NOMO-1 (cell line): Measurements from ENCODE around the gene FTCDNL1.

ENCODE experiments used
- DNase-seq, 2 experiments: peaks; one replicate each; lab custom pipeline; 2025; ENCODE audit not compliant: unreplicated experiment in 2 of 2; lab: John Stamatoyannopoulos, UW

The FTCDNL1 gene

DNA sequence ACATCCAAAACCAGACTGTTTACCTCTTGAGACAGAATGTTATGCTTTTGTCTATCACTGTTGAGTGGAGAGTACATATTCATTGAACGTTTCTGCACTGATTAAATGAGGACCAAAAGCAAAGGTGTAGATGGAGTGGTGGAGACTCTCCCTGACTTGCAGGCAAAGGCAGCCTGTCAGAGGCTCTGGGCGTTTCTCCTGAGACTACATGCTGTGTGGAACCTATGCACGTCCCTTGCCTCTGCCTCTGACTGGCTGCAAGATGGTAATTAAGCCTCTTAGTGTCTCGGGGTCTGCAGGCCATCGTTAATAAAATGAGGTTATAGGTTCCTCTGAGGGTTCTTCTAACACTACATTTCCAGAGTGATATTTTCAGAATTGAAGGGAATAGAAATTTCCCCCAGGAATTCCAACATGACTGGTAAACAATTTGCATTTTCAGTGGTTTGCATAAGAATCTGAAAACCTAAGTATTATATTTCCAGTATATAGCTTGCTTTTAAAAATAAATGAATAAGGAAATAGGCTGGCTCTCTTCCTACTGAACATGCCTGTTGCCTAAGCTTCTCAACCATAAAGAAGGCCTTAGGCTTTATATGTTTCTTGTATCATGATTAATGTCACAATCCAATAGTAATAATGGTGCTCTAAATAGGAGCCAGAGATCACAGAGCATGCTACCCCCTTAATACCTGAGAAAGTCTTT, 107.4 kb downstream of the FTCDNL1 start:
- no peak for DNase-seq

DNA sequence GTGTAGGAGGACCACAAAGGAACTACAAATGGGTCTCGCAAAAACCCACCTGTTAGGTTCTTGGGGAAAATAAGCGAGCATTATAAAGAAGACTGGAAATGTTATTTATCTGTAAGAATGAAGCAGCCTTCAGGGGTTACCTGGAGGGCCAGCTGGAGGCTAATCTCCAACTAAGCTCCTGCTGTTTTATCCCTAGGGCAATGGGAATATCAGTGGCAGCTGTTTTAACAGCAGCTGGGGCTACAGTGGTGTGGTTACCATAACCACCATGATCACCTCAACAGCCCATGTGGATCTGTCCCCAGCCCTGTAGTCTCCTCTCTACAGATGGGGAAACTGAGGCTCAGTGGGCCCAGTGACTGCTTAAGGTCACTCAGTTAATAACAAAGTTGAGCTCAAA, 108.1 kb downstream of the FTCDNL1 start:
- DNase-seq, result no peak

DNA sequence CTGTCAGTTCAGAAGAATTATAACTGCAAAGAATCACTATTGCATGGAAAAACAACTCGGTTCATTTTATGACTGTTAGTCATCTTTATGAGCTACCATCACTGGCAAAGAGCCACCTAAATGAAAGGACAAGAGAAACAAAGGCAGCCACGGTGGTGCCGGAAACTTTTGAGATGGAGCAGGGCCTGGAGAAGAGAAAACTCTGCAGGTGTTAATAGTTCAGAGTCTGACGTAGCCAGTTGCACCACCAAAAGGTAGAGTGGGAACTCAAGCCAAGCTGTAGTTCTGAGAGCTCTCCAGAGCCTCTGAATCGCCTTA, 110.9 kb downstream of the FTCDNL1 start:
- no peak for DNase-seq

DNA sequence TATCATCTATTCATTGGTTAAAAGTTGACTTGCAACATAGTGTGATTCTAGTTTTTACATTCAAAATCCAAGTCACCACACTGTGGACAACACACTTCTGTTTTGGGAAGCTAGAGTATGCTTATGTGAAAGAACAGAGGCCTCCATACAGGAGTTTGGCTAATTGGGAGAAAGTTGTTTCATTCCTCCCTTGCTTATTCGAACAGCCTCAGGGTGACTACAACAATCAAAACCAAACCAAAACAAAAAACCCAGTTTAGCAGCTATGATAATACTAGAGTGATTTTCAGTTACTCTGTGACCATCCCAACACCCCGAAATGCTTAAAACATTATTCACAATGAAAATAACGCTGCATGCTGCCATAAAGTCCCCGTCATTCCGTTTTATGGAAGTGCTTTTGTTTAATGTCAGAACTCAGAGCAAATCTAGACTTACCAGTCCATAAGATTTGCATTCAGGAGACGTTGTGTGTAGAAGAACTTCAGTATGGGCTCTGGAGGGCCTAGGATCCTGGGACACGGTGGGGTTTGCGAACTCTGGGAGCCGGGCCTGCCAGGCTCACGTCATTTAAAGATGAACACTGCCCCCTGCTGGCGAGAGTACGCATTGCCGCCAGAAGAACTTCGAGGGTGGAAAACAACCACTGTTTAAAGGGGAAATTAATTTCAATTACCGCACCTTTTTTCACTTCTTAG, 111.4 kb downstream of the FTCDNL1 start:
- peak; percentile 82 to 83 for DNase-seq

DNA sequence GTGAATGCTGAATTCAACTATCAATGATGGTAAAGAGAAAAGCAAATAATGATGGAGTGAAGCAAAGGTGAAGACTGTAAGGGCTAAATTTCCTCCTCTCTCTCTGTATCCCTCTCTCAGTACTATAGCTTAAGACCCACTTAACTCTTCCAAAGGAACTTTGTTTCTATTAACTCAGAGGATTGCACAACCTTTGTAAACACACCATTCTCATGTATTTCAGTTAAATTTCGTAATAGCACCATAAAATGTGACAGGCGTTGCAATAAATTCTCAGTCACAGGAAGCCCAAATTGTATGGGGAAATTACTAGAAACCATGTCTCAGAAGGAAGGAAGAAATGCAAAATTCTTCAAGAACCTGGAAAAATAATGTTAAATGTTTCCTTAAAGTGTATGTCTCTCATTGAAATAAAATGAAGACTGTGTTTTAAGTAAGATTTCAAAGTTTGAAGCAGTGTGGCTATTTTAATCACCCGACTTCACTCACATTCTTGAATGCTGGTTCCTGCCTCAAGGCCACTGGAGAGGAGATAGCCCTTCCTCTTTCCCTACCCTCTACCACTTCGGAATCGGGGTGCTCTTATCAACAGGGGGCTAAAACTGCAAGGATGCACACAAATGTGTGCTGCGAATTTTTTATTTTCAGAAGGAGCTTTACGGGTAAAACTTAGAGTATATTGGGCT, 112.1 kb downstream of the FTCDNL1 start:
- peak; percentile 82 to 98 for DNase-seq

DNA sequence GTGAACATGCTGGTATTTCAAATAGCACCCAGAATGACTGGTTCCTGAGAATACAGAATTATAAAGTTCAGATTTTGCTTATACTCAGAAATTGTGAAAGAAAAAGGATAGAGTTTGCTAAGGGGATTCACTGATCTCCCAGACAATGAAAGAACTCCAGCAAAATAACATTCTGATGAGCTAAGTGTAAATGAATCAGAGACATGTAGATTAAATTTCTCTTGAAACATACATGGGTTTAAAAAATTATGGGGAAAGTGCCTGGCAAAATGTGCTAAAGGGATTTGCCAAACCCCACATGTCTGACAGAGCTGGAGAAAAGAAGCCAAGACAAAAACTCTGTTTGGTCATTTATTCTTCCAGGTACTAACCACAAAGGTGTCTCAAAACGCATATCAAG, 116.3 kb downstream of the FTCDNL1 start:
- DNase-seq, result no peak

DNA sequence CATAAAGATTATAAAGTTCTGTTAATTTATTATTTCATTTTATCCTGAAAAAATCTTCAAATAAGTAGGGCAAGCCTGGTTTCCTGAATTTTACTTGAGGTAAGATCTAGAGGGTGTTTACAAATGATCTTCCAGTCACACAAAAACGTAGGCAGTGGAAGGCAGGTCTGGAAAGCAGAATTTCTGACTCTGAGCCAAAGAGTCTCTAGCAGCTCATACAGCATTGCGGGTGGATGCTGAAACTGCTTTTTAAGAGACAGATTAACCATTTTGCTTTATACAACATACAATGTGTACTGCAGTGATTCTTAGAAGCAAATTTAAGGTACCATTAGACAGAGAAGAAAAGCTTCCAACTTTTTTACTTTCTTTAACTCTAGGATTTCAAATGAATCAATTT, 117.0 kb downstream of the FTCDNL1 start:
- no peak for DNase-seq

DNA sequence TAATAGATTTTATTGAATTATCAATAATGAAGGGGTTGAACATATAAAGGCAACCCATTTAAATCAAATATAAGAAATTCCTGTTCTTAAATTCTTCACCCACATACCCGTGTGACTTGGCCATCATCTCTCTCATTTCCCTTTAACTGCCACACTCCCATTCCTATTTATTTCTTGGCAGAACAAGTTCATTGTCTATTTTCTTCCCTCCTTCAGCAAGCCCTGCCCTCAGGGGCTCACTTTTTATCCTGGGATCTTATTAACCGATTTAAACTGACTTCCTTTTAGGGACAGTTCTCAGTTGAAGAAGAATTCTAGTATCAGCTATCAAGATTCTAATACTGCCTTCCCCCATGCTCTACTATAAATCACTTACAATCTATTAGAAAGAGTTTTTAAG, 123.2 kb downstream of the FTCDNL1 start:
- no peak for DNase-seq

DNA sequence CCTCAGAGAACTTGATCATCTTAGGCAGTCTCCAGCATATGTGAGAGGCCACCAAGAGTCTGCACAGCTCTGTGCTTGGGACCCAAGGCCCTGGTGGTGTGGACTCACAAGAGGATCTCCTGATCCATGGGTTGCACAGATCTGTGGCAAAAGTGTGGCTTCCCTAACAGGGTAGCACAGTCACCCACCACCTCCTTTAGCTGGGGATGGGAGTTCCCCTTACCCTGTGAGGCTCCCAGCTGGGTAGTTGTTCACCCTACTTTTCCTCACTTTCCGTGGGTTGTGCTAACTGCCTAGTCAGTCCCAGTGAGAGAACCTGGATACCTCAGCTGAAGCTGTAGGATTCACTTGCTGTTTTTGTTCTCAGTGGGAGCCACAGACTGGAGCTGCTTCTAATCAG, 123.7 kb downstream of the FTCDNL1 start:
- DNase-seq, result no peak

DNA sequence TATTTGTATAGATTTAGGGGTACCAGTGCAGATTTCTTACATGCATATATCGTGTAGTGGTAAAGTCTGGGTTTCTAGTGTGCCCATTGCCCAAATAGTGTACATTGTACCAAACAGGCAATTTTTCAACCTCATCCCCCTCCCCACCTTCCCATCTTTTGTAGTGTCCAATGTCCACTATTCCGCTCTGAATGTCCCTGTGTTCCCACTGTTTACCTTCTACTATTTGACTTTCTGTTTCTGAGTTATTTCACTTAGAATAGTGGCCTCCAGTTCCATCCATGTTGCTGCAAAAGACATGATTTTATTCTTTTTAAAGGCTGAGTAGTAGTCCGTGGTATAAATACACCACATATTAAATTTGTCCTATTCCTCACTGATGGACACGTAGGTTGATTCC, 132.9 kb downstream of the FTCDNL1 start:
- no peak for DNase-seq

DNA sequence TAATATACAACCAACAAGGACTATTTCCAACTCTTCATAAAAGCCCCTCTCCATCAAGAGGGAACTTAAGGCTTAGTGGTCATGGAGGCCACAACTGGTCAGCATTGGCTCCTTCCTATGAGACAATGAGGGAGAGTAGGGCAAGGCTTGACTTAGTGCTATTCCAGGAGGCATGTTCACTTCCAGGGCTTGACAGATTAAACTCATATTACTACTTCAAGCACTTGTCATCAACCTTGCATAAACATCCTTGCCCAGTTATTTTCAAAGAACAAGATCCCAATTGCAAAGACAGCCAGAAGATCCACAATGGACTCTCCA, 133.4 kb downstream of the FTCDNL1 start:
- no peak for DNase-seq

DNA sequence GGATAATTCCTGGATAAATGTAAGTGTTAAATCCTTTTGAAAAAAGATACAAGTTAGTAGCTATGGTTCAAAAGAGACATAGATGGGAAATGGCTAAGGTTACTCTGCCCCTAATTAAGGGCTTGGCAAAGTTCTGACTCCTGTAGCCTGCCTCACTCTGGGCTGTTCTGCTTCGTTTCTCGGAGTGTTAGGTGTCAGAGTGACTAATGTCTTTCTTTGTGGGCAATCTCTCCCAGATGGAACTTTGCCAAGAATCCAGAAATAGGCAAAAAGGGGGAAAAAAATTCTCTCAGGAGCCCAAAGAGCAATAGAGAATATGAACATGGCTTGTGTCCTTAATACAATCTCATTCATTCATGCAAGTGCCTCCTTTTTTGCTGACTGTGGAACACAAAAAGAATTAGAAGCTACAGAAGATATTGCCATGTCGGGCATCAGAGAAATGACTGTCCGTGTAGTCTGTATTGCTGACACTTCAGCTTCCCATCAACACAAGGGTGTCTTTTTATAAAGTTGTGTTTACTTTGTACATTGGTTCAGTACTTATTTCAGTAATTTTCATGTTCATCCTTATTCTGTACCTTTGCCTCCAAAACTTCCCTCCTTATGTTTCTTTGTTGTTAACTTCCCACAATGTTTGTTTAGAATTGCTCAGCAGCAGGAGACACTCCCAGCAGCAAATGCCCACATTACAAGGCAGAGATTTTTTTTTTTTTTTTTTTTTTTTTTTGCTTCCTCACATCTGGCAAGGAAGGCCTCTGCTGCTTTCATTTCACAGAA, 134.0 kb downstream of the FTCDNL1 start:
- peak in 1 of 2 experiments; percentile 44 for DNase-seq

DNA sequence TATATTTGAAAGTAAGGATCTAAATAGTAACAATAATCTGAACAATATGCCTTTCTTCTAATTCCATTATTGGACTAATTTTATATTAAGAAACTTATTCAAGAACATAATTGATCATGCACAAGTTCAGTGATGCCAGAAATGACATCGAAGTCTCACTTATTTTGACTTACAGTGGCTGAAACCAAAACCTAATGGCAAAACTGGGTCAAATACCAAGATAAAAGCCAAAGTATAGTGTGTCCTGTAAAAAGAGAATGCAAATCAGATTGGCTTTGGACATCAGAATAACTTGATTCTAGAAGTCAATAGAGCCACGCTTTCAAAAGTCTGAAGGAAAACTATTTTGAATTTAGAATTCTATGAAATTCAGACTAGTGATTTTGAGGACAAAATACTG, 137.2 kb downstream of the FTCDNL1 start:
- DNase-seq, result no peak

DNA sequence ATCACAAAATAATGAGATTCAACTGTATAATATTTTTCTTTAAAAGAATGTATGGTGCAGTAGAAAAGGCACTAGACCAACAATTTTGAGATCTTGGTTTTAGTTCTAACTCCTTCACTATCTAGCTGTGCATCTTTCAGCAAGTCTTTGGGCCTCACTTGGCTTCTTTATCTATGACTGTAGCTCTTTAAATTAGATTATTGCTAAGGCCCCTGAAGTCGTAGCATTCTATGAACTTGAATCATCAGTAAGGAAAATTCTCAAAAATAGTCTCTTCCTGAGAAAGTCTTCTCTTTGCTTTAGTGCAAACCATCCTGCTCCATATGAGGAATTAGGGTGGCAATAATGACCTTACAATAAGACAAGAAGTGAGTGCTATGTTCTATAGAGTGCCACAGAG, 140.4 kb downstream of the FTCDNL1 start:
- DNase-seq, result no peak
